Measurements from ENCODE around the gene ANO10.

ANO10 gene

DNA sequence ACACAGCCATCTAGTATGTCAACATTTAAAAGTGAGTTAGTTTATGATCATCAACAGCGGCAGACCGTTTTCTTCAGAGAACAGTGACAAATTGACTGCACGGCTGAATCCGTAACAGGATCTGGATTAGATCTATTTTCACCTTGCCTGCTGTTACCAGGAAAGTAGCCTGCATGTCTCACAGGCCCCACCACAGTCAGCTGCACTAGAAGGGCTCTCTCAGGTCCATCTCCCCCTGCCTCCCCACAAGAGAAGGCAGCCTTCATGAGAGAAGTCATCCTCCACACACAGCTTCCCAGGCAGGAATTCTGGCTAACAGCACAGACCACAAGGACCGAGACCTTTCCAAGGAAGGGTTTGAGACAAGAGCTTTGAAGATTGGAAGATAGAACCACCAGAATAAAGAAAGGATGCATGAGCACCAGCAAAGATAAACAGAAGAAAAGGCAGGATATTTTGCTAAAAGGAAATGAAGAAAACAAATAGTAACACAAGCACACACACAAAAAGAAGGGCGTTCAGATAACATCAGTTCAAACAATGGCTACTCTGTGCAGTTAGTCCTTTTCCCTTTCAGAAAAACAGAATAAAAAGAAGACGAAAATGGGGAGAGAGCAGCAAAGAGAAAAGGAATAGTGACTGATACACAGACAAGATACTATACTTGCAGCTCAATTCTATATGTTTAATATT lies 208.0 kb downstream of the ANO10 start:
- no peaks in the 10 kb centered on the region for H3K4me1 ChIP-seq (ENCODE audit: insufficient read depth, low read length)
- H3K27ac ChIP-seq (ENCODE audit: low read length), result no peak overlapping the region
- no peak overlapping the region for H3K4me2 ChIP-seq (ENCODE audit: insufficient read depth, low read length)
- H3K36me3 ChIP-seq (ENCODE audit: insufficient read depth, low read length), result no peaks in the 10 kb centered on the region
- H3K9ac ChIP-seq (ENCODE audit: low read depth, low read length), result no peak overlapping the region
- H3K27me3 ChIP-seq (ENCODE audit: insufficient read depth, low read length, poor library complexity), result no peaks in the 10 kb centered on the region
- TF ChIP-seq CTCF (IDR thresholded peaks at IDR 0.05; ENCODE audit: borderline replicate concordance, extremely low read depth, low read length, poor library complexity, severe bottlenecking) (no peak), EZH2 (IDR thresholded peaks at IDR 0.05; ENCODE audit: borderline replicate concordance, low read depth, low read length, severe bottlenecking) (no peak)
- no peaks in the 10 kb centered on the region for H3K9me3 ChIP-seq (ENCODE audit: insufficient read depth, low read length, severe bottlenecking)
- H4K20me1 ChIP-seq (ENCODE audit: insufficient read depth, low read length), result no peaks in the 10 kb centered on the region
- no peaks in the 10 kb centered on the region for H3K79me2 ChIP-seq (ENCODE audit: insufficient read depth, low read length)
- no peak overlapping the region for H3K4me3 ChIP-seq (ENCODE audit: low read depth in 1 of 2, low read length in 2 of 2)
- DNase-seq, result no peak
- ATAC-seq (ENCODE audit: insufficient read depth, low read depth), result no peak
- no peak overlapping the region for H2AFZ ChIP-seq (ENCODE audit: low read depth, low read length)

DNA sequence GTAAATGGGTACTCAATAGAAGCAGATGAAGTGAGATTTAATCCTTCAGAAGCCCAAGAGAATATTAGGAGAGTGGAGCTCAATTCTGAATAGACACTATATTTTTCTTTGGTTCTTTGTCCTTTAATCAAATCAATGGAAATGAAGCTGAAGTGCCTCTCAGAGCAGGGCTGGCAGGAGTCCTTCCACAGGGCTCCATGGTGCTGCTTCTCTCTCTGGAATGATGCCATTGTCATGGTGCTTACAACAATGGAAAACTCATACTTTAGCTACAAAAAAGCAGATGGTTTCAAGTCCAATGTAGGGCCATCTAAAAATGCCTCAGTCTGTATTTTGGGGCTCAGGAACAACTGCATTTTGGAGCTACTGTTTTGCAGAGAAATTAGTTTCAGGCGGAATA lies 210.4 kb downstream of the ANO10 start:
- no peaks in the 10 kb centered on the region for H3K36me3 ChIP-seq (ENCODE audit: insufficient read depth, low read length)
- no peaks in the 10 kb centered on the region for H4K20me1 ChIP-seq (ENCODE audit: insufficient read depth, low read length)
- H2AFZ ChIP-seq (ENCODE audit: low read depth, low read length), result no peak overlapping the region
- DNase-seq, result no peak
- no peaks in the 10 kb centered on the region for H3K9me3 ChIP-seq (ENCODE audit: insufficient read depth, low read length, severe bottlenecking)
- H3K4me3 ChIP-seq (ENCODE audit: low read depth in 1 of 2, low read length in 2 of 2), result no peak overlapping the region
- no peak for ATAC-seq (ENCODE audit: insufficient read depth, low read depth)
- H3K27ac ChIP-seq (ENCODE audit: low read length), result no peak overlapping the region
- H3K9ac ChIP-seq (ENCODE audit: low read depth, low read length), result no peak overlapping the region
- no peaks in the 10 kb centered on the region for H3K79me2 ChIP-seq (ENCODE audit: insufficient read depth, low read length)
- no peaks in the 10 kb centered on the region for H3K4me1 ChIP-seq (ENCODE audit: insufficient read depth, low read length)
- no peak overlapping the region for H3K4me2 ChIP-seq (ENCODE audit: insufficient read depth, low read length)
- no peaks in the 10 kb centered on the region for H3K27me3 ChIP-seq (ENCODE audit: insufficient read depth, low read length, poor library complexity)
- TF ChIP-seq CTCF (IDR thresholded peaks at IDR 0.05; ENCODE audit: borderline replicate concordance, extremely low read depth, low read length, poor library complexity, severe bottlenecking) (no peak), EZH2 (IDR thresholded peaks at IDR 0.05; ENCODE audit: borderline replicate concordance, low read depth, low read length, severe bottlenecking) (no peak)

DNA sequence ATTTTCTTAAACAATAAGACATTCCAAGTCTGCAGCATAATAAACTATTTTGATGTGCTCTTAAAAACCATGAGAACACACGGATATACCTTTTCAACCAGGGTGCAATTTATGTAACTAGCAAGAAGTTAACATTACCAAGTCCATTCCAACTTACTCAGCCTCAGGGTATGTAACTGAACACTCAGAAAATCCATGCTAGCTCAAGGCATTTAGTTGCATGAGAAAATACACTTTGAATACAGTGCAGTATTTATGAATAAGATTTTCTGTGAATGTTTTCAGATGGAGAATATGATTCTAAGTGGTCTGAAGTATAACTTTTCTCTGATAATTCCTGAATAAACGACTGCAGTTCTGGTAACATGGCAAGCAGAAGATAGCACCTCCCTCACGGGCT lies 211.2 kb downstream of the ANO10 start:
- Histone ChIP-seq H3K4me2 (ENCODE audit: insufficient read depth, low read length) (no peak overlapping the region), H3K27ac (ENCODE audit: low read length) (no peak overlapping the region), H3K36me3 (ENCODE audit: insufficient read depth, low read length) (no peaks in the 10 kb centered on the region), H3K27me3 (ENCODE audit: insufficient read depth, low read length, poor library complexity) (no peaks in the 10 kb centered on the region), H3K4me1 (ENCODE audit: insufficient read depth, low read length) (no peaks in the 10 kb centered on the region), H3K9ac (ENCODE audit: low read depth, low read length) (no peak overlapping the region), H2AFZ (ENCODE audit: low read depth, low read length) (no peak overlapping the region), H4K20me1 (ENCODE audit: insufficient read depth, low read length) (no peaks in the 10 kb centered on the region), H3K4me3 (ENCODE audit: low read depth in 1 of 2, low read length in 2 of 2) (no peak overlapping the region), H3K9me3 (ENCODE audit: insufficient read depth, low read length, severe bottlenecking) (no peaks in the 10 kb centered on the region), H3K79me2 (ENCODE audit: insufficient read depth, low read length) (no peaks in the 10 kb centered on the region)
- DNase-seq (no peak), ATAC-seq (ENCODE audit: insufficient read depth, low read depth) (no peak)
- TF ChIP-seq EZH2 (IDR thresholded peaks at IDR 0.05; ENCODE audit: borderline replicate concordance, low read depth, low read length, severe bottlenecking), result no peak
- no peak for TF ChIP-seq CTCF (IDR thresholded peaks at IDR 0.05; ENCODE audit: borderline replicate concordance, extremely low read depth, low read length, poor library complexity, severe bottlenecking)

All from DND-41 (cell line).